Liver (tissue), 9 donors: Measurements from ENCODE around the gene SORCS2. TPM values are rescaled to one million over a fixed set of nuclear protein-coding genes. Genes with fewer than 3 reads are reported as not detected.

Experiments used
- DNase-seq: peaks from one replicate; pipeline ENCODE4 v3.0.0-alpha.2; 2017; ENCODE audit warnings: low spot score
- H3K27ac ChIP-seq, 2 donors: one replicate each; pipeline ENCODE4 v1.7.0; 2013; ENCODE audit warnings: inconsistent platforms in 2 of 2, low read length in 2 of 2, control low read depth in 1 of 2, low read depth in 1 of 2, mild to moderate bottlenecking in 1 of 2
- H3K27me3 ChIP-seq, 4 donors: one replicate each; pipeline versions ENCODE4 v1.6.1 to v1.7.0; 2013; ENCODE audit warnings: low read length in 3 of 4, inconsistent platforms in 1 of 4, mild to moderate bottlenecking in 1 of 4, moderate library complexity in 1 of 4; ENCODE audit not compliant: control insufficient read depth in 4 of 4, insufficient read depth in 4 of 4
- H3K36me3 ChIP-seq, 4 donors: one replicate each; pipeline versions ENCODE4 v1.6.1 to v1.7.0; 2013; ENCODE audit warnings: low read length in 3 of 4, mild to moderate bottlenecking in 3 of 4, low read depth in 1 of 4, moderate library complexity in 1 of 4; ENCODE audit not compliant: control insufficient read depth in 4 of 4, insufficient read depth in 3 of 4
- H3K4me1 ChIP-seq, 4 donors: one replicate each; pipeline versions ENCODE4 v1.6.1 to v1.7.0; 2013; ENCODE audit warnings: low read length in 3 of 4, mild to moderate bottlenecking in 3 of 4, moderate library complexity in 1 of 4; ENCODE audit not compliant: control insufficient read depth in 4 of 4, insufficient read depth in 4 of 4
- H3K4me3 ChIP-seq, 3 donors: one replicate each; pipeline versions ENCODE4 v1.6.1 to v1.7.0; 2013; ENCODE audit warnings: low read length in 3 of 3, control low read depth in 1 of 3, low read depth in 1 of 3, mild to moderate bottlenecking in 1 of 3
- H3K9ac ChIP-seq, 2 donors: one replicate each; pipeline ENCODE4 v1.7.0; 2013; ENCODE audit warnings: low read length in 2 of 2, mild to moderate bottlenecking in 2 of 2, moderate library complexity in 2 of 2, control low read depth in 1 of 2, low read depth in 1 of 2
- H3K9me3 ChIP-seq, 4 donors: one replicate each; pipeline versions ENCODE4 v1.6.1 to v1.7.0; 2013; ENCODE audit warnings: low read length in 3 of 4; ENCODE audit not compliant: control insufficient read depth in 4 of 4
- ATF3 ChIP-seq: IDR thresholded peaks from 2 replicates; pipeline ENCODE4 v1.6.1; 2016; ENCODE audit warnings: antibody characterized with exemption
- EGR1 ChIP-seq, 2 donors: IDR thresholded peaks; 2 replicates each; pipeline ENCODE4 v1.6.1; 2016 to 2018; ENCODE audit warnings: antibody characterized with exemption in 2 of 2, low read depth in 2 of 2
- FOXA1 ChIP-seq: IDR thresholded peaks from 2 replicates; pipeline ENCODE4 v1.6.1; 2016; ENCODE audit warnings: antibody characterized with exemption
- GABPA ChIP-seq, 2 donors: IDR thresholded peaks in 1 of 2; conservative IDR thresholded peaks in 1 of 2; 2 replicates each; pipeline ENCODE4 v1.6.1; 2016; ENCODE audit warnings: antibody characterized with exemption in 2 of 2, mild to moderate bottlenecking in 1 of 2, moderate library complexity in 1 of 2
- HNF4A ChIP-seq, 2 donors: conservative IDR thresholded peaks; 2 replicates each; pipeline ENCODE4 v1.6.1; 2016; ENCODE audit warnings: antibody characterized with exemption in 2 of 2, mild to moderate bottlenecking in 2 of 2
- HNF4G ChIP-seq: IDR thresholded peaks from 2 replicates; pipeline ENCODE4 v1.6.1; 2016; ENCODE audit warnings: antibody characterized with exemption
- JUND ChIP-seq, 2 donors: IDR thresholded peaks; 2 replicates each; pipeline ENCODE4 v1.6.1; 2016; ENCODE audit warnings: antibody characterized with exemption in 2 of 2
- MAX ChIP-seq: IDR thresholded peaks from 2 replicates; pipeline ENCODE4 v1.6.1; 2016; ENCODE audit warnings: antibody characterized with exemption
- NR2F2 ChIP-seq: IDR thresholded peaks from 2 replicates; pipeline ENCODE4 v1.6.1; 2016; ENCODE audit warnings: antibody characterized with exemption
- RAD21 ChIP-seq, 2 donors: IDR thresholded peaks; 2 replicates each; pipeline ENCODE4 v1.6.1; 2016; ENCODE audit warnings: antibody characterized with exemption in 2 of 2, mild to moderate bottlenecking in 2 of 2
- REST ChIP-seq: IDR thresholded peaks from 2 replicates; pipeline ENCODE4 v1.6.1; 2016; ENCODE audit warnings: antibody characterized with exemption, mild to moderate bottlenecking
- RXRA ChIP-seq, 2 donors: IDR thresholded peaks; 2 replicates each; pipeline ENCODE4 v1.6.1; 2017 to 2018; ENCODE audit warnings: antibody characterized with exemption in 2 of 2, mild to moderate bottlenecking in 1 of 2
- SP1 ChIP-seq: IDR thresholded peaks from 2 replicates; pipeline ENCODE4 v1.6.1; 2018; ENCODE audit warnings: antibody characterized with exemption, mild to moderate bottlenecking
- TAF1 ChIP-seq: conservative IDR thresholded peaks from 2 replicates; pipeline ENCODE4 v1.6.1; 2016; ENCODE audit warnings: antibody characterized with exemption, mild to moderate bottlenecking
- YY1 ChIP-seq: IDR thresholded peaks from 2 replicates; pipeline ENCODE4 v1.6.1; 2016; ENCODE audit warnings: antibody characterized with exemption, mild to moderate bottlenecking
- ZBTB33 ChIP-seq: IDR thresholded peaks from 2 replicates; pipeline ENCODE4 v1.6.1; 2016; ENCODE audit warnings: antibody characterized with exemption
- WGBS: extraction: QIAGEN DNeasy Blood & Tissue Kit; methylation state at CpG from one replicate; pipeline ENCODE4 v1.1.7; 2013; 5-methylcytosine and 5-hydroxymethylcytosine counted together
- polyA plus RNA-seq, 2 donors: library from polyadenylated mRNA; stranded (reverse) in 1 of 2; unstranded in 1 of 2; fragments of 200-250 nt in 1 of 2; fragments of >200 nt in 1 of 2; fragmentation: Nextera tagmentation in 1 of 2; extraction: Ambion mirVana in 1 of 2; gene quantifications; one replicate each; pipeline versions ENCODE4 v1.2.1 to v1.2.3, GENCODE V29; 2013 to 2015
- total RNA-seq, 2 donors: library from RNA; depleted of rRNA; stranded (reverse); fragments of >200 nt; gene quantifications; one replicate each; pipeline ENCODE4 v1.2.3, GENCODE V29; 2014
- donor health status: healthy.
- donor health status: healthy.
- donor health status: healthy.
- donor health status: healthy.
- donor health status: healthy.

SORCS2 gene
- total and polyA plus RNA-seq, 4 donors = 0.10 to 1.4 (median 0.92) TPM

- TF ChIP-seq GABPA (IDR thresholded peaks at IDR 0.05 in 1 of 2, conservative IDR thresholded peaks at IDR 0.05 in 1 of 2) (no peak), FOXA1 (no peak)
Observed at GRCh38 chr4:7661066-7661748, 468.9 kb downstream of the SORCS2 start (continued).

GRCh38 chr4:7661846-7662506 lies 469.6 kb downstream of the SORCS2 start:
- H3K4me3 ChIP-seq = no peak overlapping the region
- peak overlapping the region; percentile 68 to 73 for H3K27ac ChIP-seq
- WGBS = 42% methylated on average over 13 of the region's 13 CpGs
- H3K9me3 ChIP-seq = no peaks in the 10 kb centered on the region
- peak; percentile 56 for DNase-seq
- no peak overlapping the region for H3K9ac ChIP-seq
- H3K27me3 ChIP-seq = no peaks in the 10 kb centered on the region
- no peak for TF ChIP-seq NR2F2
- peak; percentile 71 to 73 for TF ChIP-seq HNF4A (conservative IDR thresholded peaks at IDR 0.05)
- TF ChIP-seq YY1 = peak; percentile 34
- TF ChIP-seq GABPA (IDR thresholded peaks at IDR 0.05 in 1 of 2, conservative IDR thresholded peaks at IDR 0.05 in 1 of 2) = no peak
- TF ChIP-seq SP1 = peak; percentile 66
- peak; percentile 37 for TF ChIP-seq HNF4G
- TF ChIP-seq ZBTB33 = no peak
- peak; percentile 93 to 94 for TF ChIP-seq RXRA (IDR thresholded peaks at IDR 0.05)
- TF ChIP-seq ATF3 = no peak
- peak; percentile 7 to 36 for TF ChIP-seq RAD21 (IDR thresholded peaks at IDR 0.05)
- no peak for TF ChIP-seq REST
- no peak for TF ChIP-seq TAF1
- TF ChIP-seq EGR1 (IDR thresholded peaks at IDR 0.05; ENCODE audit: low read depth in 2 of 2) = no peak
- peaks cover 14 to 35% (median 22%) of the 10 kb centered on the region in 4 donors for H3K4me1 ChIP-seq
- H3K36me3 ChIP-seq = peaks cover 0 to under 1% (median 0%) of the 10 kb centered on the region in 4 donors

GRCh38 chr4:7662507-7662846 lies 470.1 kb downstream of the SORCS2 start:
- Histone ChIP-seq H3K27ac (peak overlapping the region; percentile 68 to 73), H3K9me3 (no peaks in the 10 kb centered on the region), H3K9ac (no peak overlapping the region), H3K36me3 (peaks cover 0 to 2% (median 0%) of the 10 kb centered on the region in 4 donors), H3K4me3 (no peak overlapping the region), H3K4me1 (peaks cover 14 to 35% (median 22%) of the 10 kb centered on the region in 4 donors), H3K27me3 (no peaks in the 10 kb centered on the region)
- 69% methylated on average over 3 of the region's 3 CpGs for WGBS
- TF ChIP-seq YY1 = no peak
- TF ChIP-seq JUND (IDR thresholded peaks at IDR 0.05) = no peak
- TF ChIP-seq HNF4G = peak; percentile 17
- peak; percentile 3 to 7 for TF ChIP-seq RAD21 (IDR thresholded peaks at IDR 0.05)
- TF ChIP-seq SP1 = peak; percentile 23
- TF ChIP-seq RXRA (IDR thresholded peaks at IDR 0.05) = peak; percentile 35 to 49
- peak; percentile 36 for TF ChIP-seq MAX
- no peak for DNase-seq
